SU-DHL-6 (cell line): Measurements from ENCODE around the gene DDX5.
A peak's percentile ranks its signal among the peaks of the same experiment; 100 is the strongest.
"Not testable (repeated sequence)": the region's sequence is repeated elsewhere in the genome, so short reads cannot be mapped to it uniquely, and the experiment has no call there.

Source experiments
- H2AFZ ChIP-seq: fragments of 200-600 bp; sonication (generic); 2 replicates; pipeline ENCODE4 v1.6.1; 2014; ENCODE audit warnings: low read depth, mild to moderate bottlenecking, moderate library complexity, mixed read lengths, antibody characterized with exemption, low read length; ENCODE audit not compliant: severe bottlenecking
- H3F3A ChIP-seq: fragments of 200-600 bp; shearing (Covaris generic); 2 replicates; pipeline ENCODE4 v1.6.0; 2016; ENCODE audit warnings: antibody characterized with exemption, mild to moderate bottlenecking; ENCODE audit not compliant: insufficient read depth
- H3K27ac ChIP-seq: fragments of 200-600 bp; sonication (generic); 2 replicates; pipeline ENCODE4 v1.5.1; 2016; ENCODE audit warnings: low read depth, mild to moderate bottlenecking, low read length, moderate library complexity, mixed read lengths
- H3K27me3 ChIP-seq: fragments of 200-600 bp; sonication (generic), shearing (Covaris generic); 2 replicates; pipeline ENCODE4 v1.6.0; 2014; ENCODE audit warnings: mild to moderate bottlenecking, low read length
- H3K36me3 ChIP-seq: fragments of 200-600 bp; sonication (generic); 2 replicates; pipeline ENCODE4 v1.6.1; 2014; ENCODE audit warnings: mild to moderate bottlenecking, low read length, mixed read lengths
- H3K4me2 ChIP-seq: fragments of 300-600, 200-600 bp; shearing (Covaris generic), sonication (generic); 2 replicates; pipeline ENCODE4 v1.6.0; 2014; ENCODE audit warnings: low read length, low read depth, mild to moderate bottlenecking; ENCODE audit not compliant: poor library complexity, severe bottlenecking
- H3K4me3 ChIP-seq: fragments of 200-600 bp; sonication (generic); 2 replicates; pipeline ENCODE4 v1.5.1; 2014; ENCODE audit warnings: antibody characterized with exemption, low read length, mild to moderate bottlenecking, mixed read lengths; ENCODE audit not compliant: insufficient read depth, poor library complexity, severe bottlenecking
- H3K79me2 ChIP-seq: fragments of 200-600 bp; sonication (generic); 2 replicates; pipeline ENCODE4 v1.6.1; 2014; ENCODE audit warnings: mild to moderate bottlenecking, low read length, moderate library complexity; ENCODE audit not compliant: insufficient read depth
- H3K9ac ChIP-seq: fragments of 200-600 bp; sonication (generic); 2 replicates; pipeline ENCODE4 v1.7.0; 2014; ENCODE audit warnings: mild to moderate bottlenecking, low read length
- H3K9me2 ChIP-seq: fragments of 200-600 bp; sonication (generic); replicated peaks from 2 replicates; pipeline ENCODE4 v1.6.1; 2014; ENCODE audit warnings: low read length; ENCODE audit not compliant: insufficient read depth
- H3K9me3 ChIP-seq: fragments of 200-600 bp; sonication (generic); 2 replicates; pipeline ENCODE4 v1.6.1; 2014; ENCODE audit warnings: low read length, mixed read lengths; ENCODE audit not compliant: insufficient read depth
- H4K20me1 ChIP-seq: fragments of 200-600 bp; sonication (generic); 2 replicates; pipeline ENCODE4 v1.6.1; 2014; ENCODE audit warnings: low read depth, mild to moderate bottlenecking, antibody characterized with exemption, low read length, moderate library complexity, mixed read lengths
- EZH2phosphoT487 ChIP-seq: fragments of 200-600 bp; sonication (generic), shearing (Covaris generic); conservative IDR thresholded peaks from 2 replicates; pipeline ENCODE4 v1.6.1; 2018; ENCODE audit warnings: mild to moderate bottlenecking, antibody characterized with exemption, low read length, moderate library complexity, mixed read lengths
- TF ChIP-seq, protein P1 (sequence below): fragments of 200-600 bp; sonication (generic); IDR thresholded peaks from one replicate; pipeline ENCODE4 v1.5.1; 2017; ENCODE audit warnings: antibody characterized with exemption, mild to moderate bottlenecking, low read length, moderate library complexity; ENCODE audit not compliant: insufficient read depth, poor library complexity, severe bottlenecking

The DDX5 gene

DNA sequence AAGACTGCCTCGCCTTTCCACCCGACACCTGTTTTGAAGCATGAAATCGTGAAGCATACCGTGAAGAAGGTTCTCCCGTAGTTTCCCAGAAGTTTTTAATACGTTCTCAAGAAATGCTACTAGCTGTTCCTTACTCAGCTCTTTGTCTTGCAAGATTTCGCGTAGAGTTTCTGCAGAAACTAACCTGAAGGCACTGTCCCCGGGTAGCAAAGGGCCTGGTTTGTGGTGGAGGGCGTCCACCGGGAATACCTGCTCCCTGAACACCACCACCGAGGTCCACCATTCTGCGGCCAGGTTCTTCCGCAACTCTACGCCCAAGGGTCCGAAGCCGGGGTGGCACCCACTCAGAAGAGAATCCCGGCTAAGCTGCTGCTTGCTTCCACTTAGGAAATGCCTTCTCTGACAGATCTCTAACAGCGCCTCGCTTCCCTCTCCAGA, 9.7 kb downstream of the DDX5 start:
- Histone ChIP-seq H3K9me2 (no peaks in the 10 kb centered on the region), H3K36me3 (peaks cover 41% of the 10 kb centered on the region), H3K9me3 (no peaks in the 10 kb centered on the region), H3K9ac (peak overlapping the region; percentile 85), H3K27me3 (no peaks in the 10 kb centered on the region), H3K4me3 (peak overlapping the region; percentile 95), H3F3A (peaks cover 74% of the 10 kb centered on the region), H3K4me2 (peak overlapping the region; percentile 95), H3K27ac (peak overlapping the region; percentile 90), H3K79me2 (peaks cover 46% of the 10 kb centered on the region), H2AFZ (peak overlapping the region; percentile 10), H4K20me1 (peaks cover 19% of the 10 kb centered on the region; the same call in 1 of the 2 replicates)
- TF ChIP-seq, protein P1, sequence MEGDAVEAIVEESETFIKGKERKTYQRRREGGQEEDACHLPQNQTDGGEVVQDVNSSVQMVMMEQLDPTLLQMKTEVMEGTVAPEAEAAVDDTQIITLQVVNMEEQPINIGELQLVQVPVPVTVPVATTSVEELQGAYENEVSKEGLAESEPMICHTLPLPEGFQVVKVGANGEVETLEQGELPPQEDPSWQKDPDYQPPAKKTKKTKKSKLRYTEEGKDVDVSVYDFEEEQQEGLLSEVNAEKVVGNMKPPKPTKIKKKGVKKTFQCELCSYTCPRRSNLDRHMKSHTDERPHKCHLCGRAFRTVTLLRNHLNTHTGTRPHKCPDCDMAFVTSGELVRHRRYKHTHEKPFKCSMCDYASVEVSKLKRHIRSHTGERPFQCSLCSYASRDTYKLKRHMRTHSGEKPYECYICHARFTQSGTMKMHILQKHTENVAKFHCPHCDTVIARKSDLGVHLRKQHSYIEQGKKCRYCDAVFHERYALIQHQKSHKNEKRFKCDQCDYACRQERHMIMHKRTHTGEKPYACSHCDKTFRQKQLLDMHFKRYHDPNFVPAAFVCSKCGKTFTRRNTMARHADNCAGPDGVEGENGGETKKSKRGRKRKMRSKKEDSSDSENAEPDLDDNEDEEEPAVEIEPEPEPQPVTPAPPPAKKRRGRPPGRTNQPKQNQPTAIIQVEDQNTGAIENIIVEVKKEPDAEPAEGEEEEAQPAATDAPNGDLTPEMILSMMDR, result no peak

DNA sequence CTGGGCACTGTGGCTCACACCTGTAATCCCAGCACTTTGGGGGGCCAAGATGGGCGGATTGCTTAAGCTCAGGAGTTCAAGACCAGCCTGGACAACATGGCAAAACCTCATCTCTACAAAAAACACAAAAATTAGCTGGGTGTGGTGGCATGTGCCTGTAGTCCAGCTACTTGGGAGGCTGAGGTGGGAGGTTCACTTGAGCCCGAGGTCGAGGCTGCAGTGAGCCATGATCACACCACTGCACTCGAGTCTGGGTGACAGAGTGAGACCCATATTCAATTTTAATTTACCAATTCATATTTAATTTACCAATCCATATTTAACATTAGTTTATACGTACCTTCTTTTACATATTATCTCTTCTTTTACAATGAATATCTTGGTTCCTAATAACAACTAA, 10.8 kb downstream of the DDX5 start:
- peaks cover 31% of the 10 kb centered on the region for H3K36me3 ChIP-seq
- H3K79me2 ChIP-seq, result peaks cover 35% of the 10 kb centered on the region
- not testable (repeated sequence) for H4K20me1 ChIP-seq, H2AFZ ChIP-seq, H3K27me3 ChIP-seq, H3K9me3 ChIP-seq, H3K9me2 ChIP-seq, H3K27ac ChIP-seq
- H3K4me2 ChIP-seq, result peak overlapping the region; percentile 95
- H3K9ac ChIP-seq, result peak overlapping the region; percentile 85
- H3K4me3 ChIP-seq, result peak overlapping the region; percentile 95
- peaks cover 63% of the 10 kb centered on the region for H3F3A ChIP-seq

DNA sequence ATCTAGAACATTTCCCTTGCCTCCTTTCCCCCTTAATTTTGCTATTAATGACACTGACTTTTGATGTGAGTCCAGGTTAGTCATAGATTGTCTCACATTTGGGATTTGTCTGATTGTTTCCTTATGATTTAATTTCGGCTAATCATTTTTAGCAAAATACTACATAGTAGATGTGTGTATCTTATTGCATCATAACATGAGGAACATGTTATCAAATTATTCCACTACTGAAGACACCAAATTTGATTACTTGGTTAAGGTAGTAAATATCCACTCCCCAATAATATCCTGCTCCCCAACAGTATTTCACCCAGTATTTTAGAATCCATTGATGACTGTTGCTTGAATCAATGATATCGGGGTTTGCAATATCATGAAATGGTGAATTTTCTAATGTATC, 12.0 kb downstream of the DDX5 start:
- Histone ChIP-seq H3K27ac (peak overlapping the region; percentile 45; the same call in 1 of the 2 replicates), H3K4me3 (peak overlapping the region; percentile 95), H3K4me2 (peak overlapping the region; percentile 95), H2AFZ (no peak overlapping the region), H3K27me3 (no peaks in the 10 kb centered on the region), H4K20me1 (no peaks in the 10 kb centered on the region), H3K9ac (peak overlapping the region; percentile 85; the same call in 1 of the 2 replicates), H3F3A (peaks cover 51% of the 10 kb centered on the region), H3K9me2 (no peaks in the 10 kb centered on the region), H3K79me2 (peaks cover 35% of the 10 kb centered on the region), H3K36me3 (peaks cover 24% of the 10 kb centered on the region), H3K9me3 (no peaks in the 10 kb centered on the region)
- TF ChIP-seq, protein P1, result no peak
- TF ChIP-seq EZH2phosphoT487, result no peak

DNA sequence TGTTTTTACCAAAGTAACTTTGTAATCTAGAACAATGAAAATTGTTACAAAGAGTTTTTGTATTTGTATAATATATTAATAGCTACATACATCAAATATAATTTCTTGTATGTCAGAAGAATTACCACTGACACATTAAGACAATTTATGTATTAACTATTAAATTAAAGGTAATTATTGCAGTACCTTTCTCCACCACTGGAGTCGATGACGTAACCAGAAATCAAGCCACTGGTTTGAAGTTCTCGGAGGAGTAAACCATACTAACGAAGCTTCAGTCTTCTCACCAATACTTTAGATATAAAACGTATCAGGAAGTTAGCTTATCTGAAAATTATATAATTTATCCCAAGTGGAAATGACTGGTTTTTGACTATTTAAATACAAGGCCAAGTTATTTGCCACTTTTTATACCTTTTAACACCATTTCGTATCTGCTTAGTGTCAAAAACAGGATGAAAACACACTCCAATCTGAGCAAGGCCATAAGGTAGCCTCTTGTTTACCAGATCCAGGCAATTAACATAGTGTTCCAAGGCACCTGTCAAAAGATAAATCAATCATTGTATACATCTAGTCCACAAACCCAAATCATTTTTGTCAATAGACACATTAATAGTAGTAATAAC, 13.5 kb downstream of the DDX5 start:
- Histone ChIP-seq H3F3A (peaks cover 36% of the 10 kb centered on the region), H3K9ac (no peak overlapping the region), H3K9me3 (no peaks in the 10 kb centered on the region), H3K27ac (no peak overlapping the region), H3K79me2 (peaks cover 35% of the 10 kb centered on the region), H3K9me2 (no peaks in the 10 kb centered on the region), H3K36me3 (peaks cover 28% of the 10 kb centered on the region), H4K20me1 (no peaks in the 10 kb centered on the region), H3K4me3 (no peak overlapping the region), H3K4me2 (no peak overlapping the region), H3K27me3 (no peaks in the 10 kb centered on the region), H2AFZ (no peak overlapping the region)
- TF ChIP-seq EZH2phosphoT487, result no peak
- TF ChIP-seq, protein P1, result peak; percentile 48
